Coronary artery (tissue), 2 donors: ENCODE measurements around the gene HABP4.

ENCODE experiments used
- DNase-seq: peaks from one replicate; pipeline ENCODE4 v3.0.0-alpha.2; 2017; ENCODE audit warnings: low spot score
- H3K27ac ChIP-seq, 2 donors: fragments of 200-600 bp; sonication (generic); one replicate each; pipeline ENCODE4 v1.5.1; 2016 to 2019
- H3K4me3 ChIP-seq: fragments of 200-600 bp; sonication (generic); 2 replicates; pipeline ENCODE4 v1.5.1; 2016; ENCODE audit warnings: mild to moderate bottlenecking, moderate library complexity
- CTCF ChIP-seq: fragments of 200-600 bp; sonication (generic); IDR thresholded peaks from one replicate; pipeline ENCODE4 v1.5.1; 2019; ENCODE audit warnings: antibody characterized with exemption

The HABP4 gene

GRCh38 chr9:96448546-96449170 lies 1.3 kb upstream of the HABP4 start:
- no peak for DNase-seq
- TF ChIP-seq CTCF: no peak
- peak overlapping the region in 1 of 2 donors; percentile 94 for H3K27ac ChIP-seq
- H3K4me3 ChIP-seq: no peak overlapping the region

GRCh38 chr9:96449523-96449844 lies 485 bp upstream of the HABP4 start:
- peak overlapping the region; percentile 92 to 94 for H3K27ac ChIP-seq
- no peak for TF ChIP-seq CTCF
- H3K4me3 ChIP-seq: peak overlapping the region; percentile 88
- peak; percentile 76 for DNase-seq

GRCh38 chr9:96450613-96451528 lies 902 bp downstream of the HABP4 start:
- peak overlapping the region; percentile 88 for H3K4me3 ChIP-seq
- peak; percentile 80 for DNase-seq
- no peak for TF ChIP-seq CTCF
- H3K27ac ChIP-seq: peak overlapping the region; percentile 92 to 94

- Histone ChIP-seq H3K27ac (no peak overlapping the region), H3K4me3 (no peak overlapping the region)
- TF ChIP-seq CTCF: peak; percentile 51
- no peak for DNase-seq
Measured at GRCh38 chr9:96453625-96454024, 3.7 kb downstream of the HABP4 start.

- TF ChIP-seq CTCF: no peak
- H3K4me3 ChIP-seq: no peak overlapping the region
- H3K27ac ChIP-seq: no peak overlapping the region
- no peak for DNase-seq
Measured at GRCh38 chr9:96457266-96457665, 7.3 kb downstream of the HABP4 start.

GRCh38 chr9:96458226-96458625 lies 8.3 kb downstream of the HABP4 start:
- no peak for TF ChIP-seq CTCF
- no peak overlapping the region for H3K4me3 ChIP-seq
- DNase-seq: no peak
- H3K27ac ChIP-seq: no peak overlapping the region
